Uterus (tissue), 4 donors: ENCODE measurements around the gene NCAM1. TPM values are rescaled to one million over a fixed set of nuclear protein-coding genes. Genes with fewer than 3 reads are reported as not detected.

Source experiments
- DNase-seq, 2 donors: peaks; one replicate each; pipeline ENCODE4 v3.0.0-alpha.2; 2019 to 2020
- H3K27ac ChIP-seq, 2 donors: fragments of 200-600 bp; sonication (generic); 1 replicate in 1 of 2; 2 replicates in 1 of 2; pipeline ENCODE4 v1.5.1; 2016 to 2018
- H3K27me3 ChIP-seq, 2 donors: fragments of 200-600 bp; sonication (generic); one replicate each; pipeline ENCODE4 v1.5.1; 2018 to 2019; ENCODE audit warnings: control low read depth in 1 of 2
- H3K36me3 ChIP-seq, 2 donors: fragments of 200-600 bp; sonication (generic); one replicate each; pipeline ENCODE4 v1.5.1; 2019; ENCODE audit warnings: control low read depth in 1 of 2
- H3K4me1 ChIP-seq, 2 donors: fragments of 200-600 bp; sonication (generic); one replicate each; pipeline ENCODE4 v1.5.1; 2018 to 2019; ENCODE audit warnings: control low read depth in 1 of 2
- H3K4me3 ChIP-seq, 2 donors: fragments of 200-600 bp; sonication (generic); 1 replicate in 1 of 2; 2 replicates in 1 of 2; pipeline ENCODE4 v1.5.1; 2018 to 2019; ENCODE audit warnings: mild to moderate bottlenecking in 1 of 2
- H3K9me3 ChIP-seq, 2 donors: fragments of 200-600 bp; sonication (generic); one replicate each; pipeline ENCODE4 v1.5.1; 2019; ENCODE audit warnings: control low read depth in 1 of 2
- POLR2A ChIP-seq, 2 donors: fragments of 450-650 bp; IDR thresholded peaks; one replicate each; pipeline ENCODE4 v1.6.1; 2016; ENCODE audit warnings: antibody characterized with exemption in 2 of 2, mild to moderate bottlenecking in 1 of 2, moderate library complexity in 1 of 2
- intact Hi-C: fragments of 100-400 bp; cut with DNase I; formaldehyde crosslinking; loops from one replicate; pipeline ENCODE4 v1.15.1; 2023; ENCODE audit warnings: low total_unique reads
- total RNA-seq, 4 donors: library from RNA; depleted of rRNA in 3 of 4; stranded (reverse); fragments of >200 nt in 3 of 4; gene quantifications; one replicate each; pipeline versions ENCODE4 v1.1.0 to v1.2.4, GENCODE V29; 2014 to 2023
- TF ChIP-seq, protein P1 (sequence below), 4 experiments: fragments of 200-600 bp in 2 of 4; fragments of 450-650 bp in 2 of 4; sonication (generic) in 2 of 4; IDR thresholded peaks; one replicate each; pipeline ENCODE4 v1.5.1; 2016 to 2019; ENCODE audit warnings: antibody characterized with exemption in 4 of 4, mild to moderate bottlenecking in 2 of 4, moderate library complexity in 1 of 4
- donor health status: DM: yes; HTN: yes; CAD: no.

NCAM1 gene
- total RNA-seq, 4 donors from 2014 or later: 54.4 to 210 (median 171) TPM

DNA sequence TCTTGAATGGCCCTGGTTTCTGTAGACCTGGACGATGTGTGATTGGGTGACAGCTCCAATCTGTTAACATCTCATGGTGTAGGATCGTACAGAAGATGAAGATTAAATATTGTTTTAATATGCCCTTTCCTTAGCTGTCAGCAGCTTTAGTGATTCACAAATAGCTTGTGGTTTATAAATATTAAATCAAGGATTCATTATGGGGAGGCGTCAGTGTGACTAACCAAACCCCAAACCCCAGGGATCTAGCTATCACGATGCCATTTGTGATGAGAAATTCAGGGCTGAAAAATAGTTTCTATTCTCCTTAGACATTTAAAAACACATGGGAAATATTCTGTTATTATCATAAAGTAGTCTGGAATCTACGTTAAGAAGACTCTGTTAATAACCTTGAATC is 73.4 kb downstream of the NCAM1 start:
- H3K36me3 ChIP-seq: no peaks in the 10 kb centered on the region
- no peaks in the 10 kb centered on the region for H3K9me3 ChIP-seq
- no peak overlapping the region for H3K27ac ChIP-seq
- H3K4me3 ChIP-seq: no peak overlapping the region
- no peaks in the 10 kb centered on the region for H3K27me3 ChIP-seq
- DNase-seq: no peak
- intact Hi-C loops: no loop called here
- TF ChIP-seq, protein P1, sequence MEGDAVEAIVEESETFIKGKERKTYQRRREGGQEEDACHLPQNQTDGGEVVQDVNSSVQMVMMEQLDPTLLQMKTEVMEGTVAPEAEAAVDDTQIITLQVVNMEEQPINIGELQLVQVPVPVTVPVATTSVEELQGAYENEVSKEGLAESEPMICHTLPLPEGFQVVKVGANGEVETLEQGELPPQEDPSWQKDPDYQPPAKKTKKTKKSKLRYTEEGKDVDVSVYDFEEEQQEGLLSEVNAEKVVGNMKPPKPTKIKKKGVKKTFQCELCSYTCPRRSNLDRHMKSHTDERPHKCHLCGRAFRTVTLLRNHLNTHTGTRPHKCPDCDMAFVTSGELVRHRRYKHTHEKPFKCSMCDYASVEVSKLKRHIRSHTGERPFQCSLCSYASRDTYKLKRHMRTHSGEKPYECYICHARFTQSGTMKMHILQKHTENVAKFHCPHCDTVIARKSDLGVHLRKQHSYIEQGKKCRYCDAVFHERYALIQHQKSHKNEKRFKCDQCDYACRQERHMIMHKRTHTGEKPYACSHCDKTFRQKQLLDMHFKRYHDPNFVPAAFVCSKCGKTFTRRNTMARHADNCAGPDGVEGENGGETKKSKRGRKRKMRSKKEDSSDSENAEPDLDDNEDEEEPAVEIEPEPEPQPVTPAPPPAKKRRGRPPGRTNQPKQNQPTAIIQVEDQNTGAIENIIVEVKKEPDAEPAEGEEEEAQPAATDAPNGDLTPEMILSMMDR (IDR thresholded peaks at IDR 0.05): no peak
- no peak for TF ChIP-seq POLR2A (IDR thresholded peaks at IDR 0.05)
- no peaks in the 10 kb centered on the region for H3K4me1 ChIP-seq

DNA sequence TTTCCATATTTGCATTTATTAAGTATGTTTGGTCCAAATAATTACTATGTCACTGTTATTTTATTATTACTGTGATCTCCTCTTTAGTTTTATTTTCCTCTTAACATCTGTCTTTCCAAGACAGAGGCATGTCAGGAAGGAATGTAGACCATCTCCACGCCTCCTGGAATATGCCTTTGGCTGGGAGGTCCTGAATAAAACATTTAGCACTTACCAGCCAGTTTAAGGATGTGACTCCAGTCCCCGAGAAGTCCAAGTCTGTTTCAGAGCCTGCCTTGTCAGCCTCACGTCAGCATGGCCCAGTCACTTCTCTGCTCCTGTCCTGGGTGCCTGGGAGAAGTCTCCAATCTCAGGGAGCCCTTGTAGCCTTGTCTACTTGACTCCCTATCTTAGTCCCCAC is 74.5 kb downstream of the NCAM1 start:
- DNase-seq: no peak
- no peak for TF ChIP-seq POLR2A (IDR thresholded peaks at IDR 0.05)
- TF ChIP-seq, protein P1 (IDR thresholded peaks at IDR 0.05): no peak
- Histone ChIP-seq H3K9me3 (no peaks in the 10 kb centered on the region), H3K36me3 (no peaks in the 10 kb centered on the region), H3K4me1 (no peaks in the 10 kb centered on the region), H3K27ac (no peak overlapping the region), H3K4me3 (no peak overlapping the region), H3K27me3 (no peaks in the 10 kb centered on the region)
- intact Hi-C loops: no loop called here

DNA sequence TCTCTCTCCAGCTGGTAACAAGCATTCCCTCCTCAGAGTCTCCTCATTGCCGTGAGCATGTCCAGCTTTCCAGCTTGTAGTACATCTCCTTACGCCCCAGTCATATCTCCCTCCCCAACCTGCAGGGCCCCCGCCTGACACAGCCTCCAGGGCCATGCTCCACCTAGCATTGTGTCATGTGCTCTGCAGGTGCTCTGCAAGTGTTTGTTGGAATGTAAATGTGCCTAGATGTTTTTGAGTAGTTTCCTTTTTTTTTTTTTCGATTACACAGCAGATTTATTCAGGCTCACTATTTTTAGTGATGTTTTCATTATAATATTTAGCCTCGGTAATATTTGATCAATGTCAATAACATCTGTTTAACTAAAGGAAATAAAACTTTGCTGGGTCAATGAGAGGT is 82.5 kb downstream of the NCAM1 start:
- H3K27ac ChIP-seq: no peak overlapping the region
- intact Hi-C loops: no loop called here
- H3K4me3 ChIP-seq: no peak overlapping the region
- no peak for TF ChIP-seq POLR2A (IDR thresholded peaks at IDR 0.05)
- TF ChIP-seq, protein P1 (IDR thresholded peaks at IDR 0.05): no peak
- H3K36me3 ChIP-seq: no peaks in the 10 kb centered on the region
- no peak for DNase-seq
- no peaks in the 10 kb centered on the region for H3K27me3 ChIP-seq
- no peaks in the 10 kb centered on the region for H3K4me1 ChIP-seq
- no peaks in the 10 kb centered on the region for H3K9me3 ChIP-seq

DNA sequence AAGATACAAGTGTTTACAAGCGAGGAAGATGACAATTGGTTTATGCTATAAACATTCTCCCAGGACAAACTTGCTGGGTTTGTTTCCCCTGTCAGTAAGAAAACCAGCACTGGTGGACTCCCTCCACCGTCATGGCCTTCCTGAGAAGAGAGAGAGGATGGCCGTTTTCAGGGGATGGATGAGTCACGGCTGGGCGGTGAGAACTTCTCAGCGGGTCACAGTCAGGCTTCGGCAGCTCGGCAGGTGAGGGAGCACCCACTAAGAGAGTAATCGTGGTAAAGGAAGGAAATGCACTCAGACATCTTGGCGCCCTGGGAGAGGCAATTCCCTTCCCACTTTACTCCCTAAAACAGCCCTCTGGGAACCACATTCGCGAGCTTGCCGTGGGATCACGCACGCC is 83.9 kb downstream of the NCAM1 start:
- H3K36me3 ChIP-seq: no peaks in the 10 kb centered on the region
- no peak overlapping the region for H3K4me3 ChIP-seq
- intact Hi-C loops: no loop called here
- no peak for TF ChIP-seq POLR2A (IDR thresholded peaks at IDR 0.05)
- TF ChIP-seq, protein P1 (IDR thresholded peaks at IDR 0.05): no peak
- DNase-seq: no peak
- H3K27ac ChIP-seq: no peak overlapping the region
- no peaks in the 10 kb centered on the region for H3K9me3 ChIP-seq
- H3K4me1 ChIP-seq: no peaks in the 10 kb centered on the region
- H3K27me3 ChIP-seq: no peaks in the 10 kb centered on the region

DNA sequence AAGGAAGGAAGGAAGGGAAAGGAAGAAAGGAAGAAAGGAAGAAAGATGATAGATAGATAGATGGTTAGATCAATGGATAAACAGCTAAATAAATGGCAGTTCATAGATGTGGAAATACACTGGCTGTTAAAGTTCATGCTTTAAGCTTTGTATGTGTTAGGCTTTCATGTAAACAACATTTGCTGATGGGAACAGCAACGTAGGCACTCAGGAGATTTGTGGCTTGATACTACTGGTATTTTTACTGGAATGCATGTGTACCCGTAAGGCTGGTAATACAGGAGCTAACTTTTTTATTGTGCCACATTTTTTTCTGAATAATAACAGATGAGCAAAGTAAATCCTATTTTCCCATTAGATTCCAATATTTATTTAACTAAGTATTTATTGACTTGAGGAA is 85.6 kb downstream of the NCAM1 start:
- intact Hi-C loops: no loop called here
- Histone ChIP-seq H3K27me3 (no peaks in the 10 kb centered on the region), H3K36me3 (no peaks in the 10 kb centered on the region), H3K4me3 (no peak overlapping the region), H3K27ac (no peak overlapping the region), H3K4me1 (no peaks in the 10 kb centered on the region), H3K9me3 (no peaks in the 10 kb centered on the region)
- TF ChIP-seq, protein P1 (IDR thresholded peaks at IDR 0.05): no peak
- no peak for TF ChIP-seq POLR2A (IDR thresholded peaks at IDR 0.05)
- no peak for DNase-seq
